GM08714 (cell line): ENCODE results near the gene TCTN3.

Source experiments
- H3K4me3 ChIP-seq: fragments of 200-500 bp; sonication (Bioruptor generic); 2 replicates; pipeline ENCODE4 v1.5.1; 2014; ENCODE audit warnings: mild to moderate bottlenecking, low read length, inconsistent platforms
- ZNF274 ChIP-seq: IDR thresholded peaks from 2 replicates; pipeline ENCODE4 v1.6.1; 2012; ENCODE audit warnings: mild to moderate bottlenecking, low read depth, low read length

The TCTN3 gene

DNA sequence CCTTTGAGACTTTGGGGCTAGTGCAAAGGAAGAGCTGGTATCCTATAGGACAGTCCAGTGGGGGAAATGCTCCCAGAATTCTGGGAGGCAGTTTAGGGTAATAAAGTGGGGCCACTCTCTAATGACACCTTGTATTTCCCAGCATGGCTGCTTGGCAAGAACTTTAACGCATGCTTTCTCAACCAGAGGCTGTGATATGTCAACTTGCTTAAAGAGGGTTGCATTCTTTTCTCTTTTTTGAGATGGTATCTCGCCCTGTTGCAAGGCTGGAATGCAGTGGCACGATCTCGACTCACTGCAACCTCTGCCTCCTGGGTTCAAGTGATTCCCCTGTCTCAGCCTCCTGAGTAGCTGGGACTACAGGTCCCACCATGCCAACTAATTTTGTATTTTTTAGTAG lies 75.6 kb downstream of the TCTN3 start:
- no peak for TF ChIP-seq ZNF274

DNA sequence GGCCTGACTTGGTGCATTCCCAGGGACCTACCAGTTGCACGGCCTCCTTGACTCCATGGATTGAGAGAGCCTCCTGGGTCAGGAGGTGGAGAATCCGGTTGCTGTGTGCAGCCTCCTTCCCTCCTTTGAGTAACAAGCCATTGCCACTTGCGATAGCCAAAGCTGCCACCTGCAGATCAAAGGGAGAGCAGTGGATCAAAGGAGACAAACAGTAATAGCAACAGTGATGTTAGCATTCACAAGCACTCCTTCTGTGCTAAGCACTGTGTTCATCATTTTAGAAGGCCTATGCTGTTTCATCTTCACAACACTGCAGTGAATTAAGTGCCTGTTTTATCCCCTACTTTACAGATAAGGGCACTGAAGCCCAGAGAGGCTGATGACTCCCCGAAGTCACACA lies 77.3 kb downstream of the TCTN3 start:
- no peak for TF ChIP-seq ZNF274
- no peak overlapping the region for H3K4me3 ChIP-seq

More for the DNA sequence above, 75.6 kb downstream of the TCTN3 start:
- H3K4me3 ChIP-seq: no peak overlapping the region
